CD14-positive monocyte (primary cell): ENCODE results near the gene LEF1. TPM values are rescaled to one million over a fixed set of nuclear protein-coding genes. Genes with fewer than 3 reads are reported as not detected.
A peak's percentile ranks its signal among the peaks of the same experiment; 100 is the strongest.

ENCODE experiments used
- DNase-seq, 3 donors: peaks; one replicate each; pipeline ENCODE4 v3.0.0-alpha.2; 2011 to 2022
- H2AFZ ChIP-seq: 2 replicates; pipeline ENCODE4 v1.6.0; 2012; ENCODE audit warnings: mild to moderate bottlenecking, low read depth, low read length, inconsistent platforms; ENCODE audit not compliant: insufficient read depth, poor library complexity, severe bottlenecking
- H3K27ac ChIP-seq, 2 donors: 1 replicate in 1 of 2; 2 replicates in 1 of 2; pipeline ENCODE4 v1.5.1; 2012 to 2013; ENCODE audit warnings: low read length in 2 of 2, control low read depth in 1 of 2, inconsistent platforms in 1 of 2, low read depth in 1 of 2, mild to moderate bottlenecking in 1 of 2
- H3K27me3 ChIP-seq, 2 donors: one replicate each; pipeline versions ENCODE4 v1.6.0 to v1.6.1; 2011 to 2013; ENCODE audit warnings: low read length in 2 of 2; ENCODE audit not compliant: control insufficient read depth in 2 of 2, insufficient read depth in 2 of 2
- H3K36me3 ChIP-seq, 2 donors: replicated peaks in 1 of 2; 1 replicate in 1 of 2; 2 replicates in 1 of 2; pipeline versions ENCODE4 v1.5.1 to v1.6.1; 2012 to 2013; ENCODE audit warnings: low read length in 2 of 2, control low read depth in 1 of 2, inconsistent platforms in 1 of 2, mild to moderate bottlenecking in 1 of 2; ENCODE audit not compliant: insufficient read depth in 2 of 2, control insufficient read depth in 1 of 2
- H3K4me1 ChIP-seq, 2 donors: 1 replicate in 1 of 2; 2 replicates in 1 of 2; pipeline versions ENCODE4 v1.5.1 to v1.6.1; 2012 to 2013; ENCODE audit warnings: low read length in 2 of 2, control low read depth in 1 of 2, inconsistent platforms in 1 of 2, mild to moderate bottlenecking in 1 of 2, moderate library complexity in 1 of 2; ENCODE audit not compliant: insufficient read depth in 2 of 2, control insufficient read depth in 1 of 2
- H3K4me2 ChIP-seq: replicated peaks from 2 replicates; pipeline ENCODE3; 2012; ENCODE audit warnings: low read length, moderate library complexity, mild to moderate bottlenecking; ENCODE audit not compliant: poor library complexity, severe bottlenecking; ENCODE audit errors: extremely low read depth
- H3K4me3 ChIP-seq, 3 experiments: fragments of 200-600 bp in 1 of 3; sonication (generic) in 1 of 3; replicated peaks in 1 of 3; 1 replicate in 2 of 3; 2 replicates in 1 of 3; pipeline ENCODE4 v1.5.1; 2011 to 2013; ENCODE audit warnings: low read length in 3 of 3, mild to moderate bottlenecking in 3 of 3, control low read depth in 2 of 3, low read depth in 2 of 3, inconsistent platforms in 1 of 3, moderate library complexity in 1 of 3
- H3K79me2 ChIP-seq: 2 replicates; pipeline ENCODE4 v1.6.0; 2012; ENCODE audit warnings: mild to moderate bottlenecking, control low read depth, inconsistent platforms, low read length, moderate library complexity; ENCODE audit not compliant: insufficient read depth
- H3K9ac ChIP-seq: 2 replicates; pipeline ENCODE4 v1.6.0; 2017; ENCODE audit warnings: low read length, mild to moderate bottlenecking; ENCODE audit not compliant: insufficient read depth, poor library complexity, severe bottlenecking
- H3K9me3 ChIP-seq, 2 donors: replicated peaks in 1 of 2; 1 replicate in 1 of 2; 2 replicates in 1 of 2; pipeline versions ENCODE4 v1.5.1 to v1.6.1; 2012 to 2013; ENCODE audit warnings: low read length in 2 of 2, control low read depth in 1 of 2; ENCODE audit not compliant: control insufficient read depth in 1 of 2, insufficient read depth in 1 of 2
- H4K20me1 ChIP-seq: 2 replicates; pipeline ENCODE4 v1.6.0; 2012; ENCODE audit warnings: mild to moderate bottlenecking, low read length, control low read depth, moderate library complexity; ENCODE audit not compliant: insufficient read depth
- H3K27ac Mint-ChIP-seq, 7 donors: one replicate each; pipeline ENCODE4 v1.8.0; 2020; ENCODE audit warnings: mild to moderate bottlenecking in 7 of 7, mixed read lengths in 7 of 7, moderate library complexity in 6 of 7, inconsistent platforms in 2 of 7
- H3K27me3 Mint-ChIP-seq, 3 donors: one replicate each; pipeline ENCODE4 v1.8.0; 2021 to 2022; ENCODE audit warnings: low read depth in 3 of 3, mild to moderate bottlenecking in 3 of 3, mixed read lengths in 3 of 3, moderate library complexity in 3 of 3, inconsistent platforms in 1 of 3
- H3K36me3 Mint-ChIP-seq, 2 donors: one replicate each; pipeline ENCODE4 v1.8.0; 2020; ENCODE audit warnings: mixed read lengths in 2 of 2, inconsistent platforms in 1 of 2, mild to moderate bottlenecking in 1 of 2
- H3K4me1 Mint-ChIP-seq: one replicate; pipeline ENCODE4 v1.8.0; 2020; ENCODE audit warnings: mild to moderate bottlenecking, mixed read lengths
- H3K4me3 Mint-ChIP-seq, 2 donors: one replicate each; pipeline ENCODE4 v1.8.0; 2020; ENCODE audit warnings: mild to moderate bottlenecking in 2 of 2, mixed read lengths in 2 of 2, moderate library complexity in 1 of 2
- H3K9me3 Mint-ChIP-seq, 7 donors: one replicate each; pipeline ENCODE4 v1.8.0; 2020 to 2022; ENCODE audit warnings: mixed read lengths in 7 of 7, mild to moderate bottlenecking in 6 of 7, moderate library complexity in 6 of 7, inconsistent platforms in 2 of 7
- CTCF ChIP-seq: fragments of 200-600 bp; IDR thresholded peaks from one replicate; pipeline ENCODE4 v1.8.0; 2022; ENCODE audit warnings: antibody characterized with exemption, mild to moderate bottlenecking
- WGBS: methylation state at CpG from one replicate; pipeline ENCODE4 v1.1.5; 2013; ENCODE audit warnings: missing lambda C conversion rate; ENCODE audit not compliant: insufficient coverage; 5-methylcytosine and 5-hydroxymethylcytosine counted together
- intact Hi-C, 2 donors: fragments of 100-400 bp; cut with micrococcal nuclease; formaldehyde crosslinking; loops; one replicate each; pipeline versions ENCODE4 v1.15.0 to v1.15.1; 2023
- polyA plus RNA-seq, 3 donors: library from polyadenylated mRNA; depleted of rRNA in 1 of 3; unstranded in 2 of 3; stranded (reverse) in 1 of 3; fragments of 300-500 nt in 2 of 3; fragments of >200 nt in 1 of 3; fragmentation: Illumina TruSeq in 2 of 3; gene quantifications; 1 replicate in 2 of 3; 2 replicates in 1 of 3; pipeline ENCODE4 v1.2.3, GENCODE V29; 2012 to 2021

The LEF1 gene
- polyA plus RNA-seq, 3 donors, result 0.29 to 1.3 (median 0.61) TPM

DNA sequence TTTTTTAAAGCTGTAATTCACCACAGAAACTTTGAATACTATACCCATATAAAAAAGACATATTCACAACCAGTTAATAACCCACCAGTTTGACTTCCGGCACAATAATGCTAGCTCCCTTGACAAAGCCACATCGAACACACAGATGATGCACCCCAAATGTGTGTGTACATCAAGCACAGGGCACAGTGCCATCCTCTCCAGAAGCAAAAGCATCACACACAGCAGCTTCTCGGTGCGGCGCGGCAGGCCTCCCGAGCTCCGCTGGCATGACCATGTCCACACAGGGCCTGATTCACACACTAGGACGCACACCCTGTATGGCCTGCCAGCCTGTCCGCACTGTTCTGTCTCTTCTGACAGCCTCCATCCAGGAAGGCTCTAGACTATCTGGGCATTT is 88.0 kb downstream of the LEF1 start:
- Mint-ChIP-seq H3K36me3 (no peaks in the 10 kb centered on the region), H3K27ac (peak overlapping the region in 1 of 7 donors; percentile 15), H3K9me3 (peaks cover 0 to 3% (median 0%) of the 10 kb centered on the region in 7 donors), H3K4me3 (peak overlapping the region in 1 of 2 donors; percentile 5), H3K27me3 (peaks cover 5 to 9% (median 6%) of the 10 kb centered on the region in 3 donors), H3K4me1 (no peaks in the 10 kb centered on the region)
- no peaks in the 10 kb centered on the region for H3K27me3 ChIP-seq
- no peak overlapping the region for H2AFZ ChIP-seq
- H3K27ac ChIP-seq, result no peak overlapping the region
- H3K4me1 ChIP-seq, result no peaks in the 10 kb centered on the region
- no peak overlapping the region for H3K9ac ChIP-seq
- WGBS, result 99% methylated on average over 10 of the region's 10 CpGs
- H3K79me2 ChIP-seq, result no peaks in the 10 kb centered on the region
- TF ChIP-seq CTCF, result no peak
- no peak overlapping the region for H3K4me2 ChIP-seq
- no peak overlapping the region for H3K4me3 ChIP-seq
- DNase-seq, result no peak
- H4K20me1 ChIP-seq, result no peaks in the 10 kb centered on the region
- H3K9me3 ChIP-seq, result peaks cover 0 to 4% of the 10 kb centered on the region in 2 donors
- intact Hi-C loops, result no loop called here
- H3K36me3 ChIP-seq, result no peaks in the 10 kb centered on the region

DNA sequence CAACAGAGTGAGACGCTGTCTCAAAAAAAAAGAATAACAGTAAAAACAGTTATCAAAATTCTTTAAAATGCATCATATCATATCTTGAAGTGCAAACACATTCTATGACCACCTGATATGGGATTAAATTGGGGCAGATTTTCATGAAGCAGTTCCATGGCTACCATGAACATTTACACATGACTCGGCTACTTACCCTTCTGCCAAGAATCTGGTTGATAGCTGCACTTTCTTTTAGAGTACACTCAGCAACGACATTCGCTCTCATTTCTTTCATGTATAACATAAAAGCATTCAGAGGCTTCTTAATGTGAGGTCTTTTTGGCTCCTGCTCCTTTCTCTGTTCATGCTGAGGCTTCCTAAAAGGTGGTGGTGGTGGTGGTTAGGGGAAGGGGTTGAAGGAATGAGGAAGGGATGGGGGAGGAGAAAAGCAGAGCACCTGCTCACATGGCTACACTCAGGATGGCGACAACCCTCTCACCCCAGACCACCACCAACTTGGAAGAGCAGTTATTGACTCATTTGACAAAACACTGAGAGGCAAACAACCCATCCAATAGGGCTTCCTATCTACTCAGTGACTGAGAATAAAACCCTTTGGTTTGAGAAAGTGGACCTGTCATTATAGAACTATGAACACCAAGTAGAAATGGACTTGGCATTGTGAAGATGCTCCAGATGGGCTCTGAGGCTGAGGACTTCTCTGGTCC is 90.6 kb downstream of the LEF1 start:
- no peak for DNase-seq
- no peaks in the 10 kb centered on the region for H3K79me2 ChIP-seq
- Mint-ChIP-seq H3K4me1 (no peaks in the 10 kb centered on the region), H3K9me3 (peaks cover 0 to 3% (median 0%) of the 10 kb centered on the region in 7 donors), H3K27me3 (peaks cover 4 to 8% (median 6%) of the 10 kb centered on the region in 3 donors), H3K4me3 (no peak overlapping the region), H3K27ac (no peak overlapping the region), H3K36me3 (no peaks in the 10 kb centered on the region)
- H3K27me3 ChIP-seq, result no peaks in the 10 kb centered on the region
- H3K36me3 ChIP-seq, result no peaks in the 10 kb centered on the region
- H3K27ac ChIP-seq, result no peak overlapping the region
- H3K4me3 ChIP-seq, result no peak overlapping the region
- H3K4me2 ChIP-seq, result no peak overlapping the region
- 33% methylated on average over 2 of the region's 5 CpGs for WGBS
- H2AFZ ChIP-seq, result no peak overlapping the region
- intact Hi-C loops, result no loop called here
- H3K9me3 ChIP-seq, result peaks cover 0 to 4% of the 10 kb centered on the region in 2 donors
- no peaks in the 10 kb centered on the region for H4K20me1 ChIP-seq
- H3K9ac ChIP-seq, result no peak overlapping the region
- TF ChIP-seq CTCF, result no peak
- no peaks in the 10 kb centered on the region for H3K4me1 ChIP-seq
